ENCODE data around the gene ZNF213.

The ZNF213 gene

GRCh38 chr16:3134338-3135125 is at the start of gene ZNF213:
Gene ZNF213 (plus strand): TSS chr16:3135029. CDS start chr16:3137281, 2,252 bp downstream.
- DNase-seq = peak; percentile 97 to 98

GRCh38 chr16:3085868-3086595 is 48.8 kb upstream of the ZNF213 start:
- no peak for DNase-seq

- DNase-seq = no peak
Measured at GRCh38 chr16:3086596-3087242, 48.1 kb upstream of the ZNF213 start.

GRCh38 chr16:3087243-3088235 is 47.3 kb upstream of the ZNF213 start:
- no peak for DNase-seq

- DNase-seq = peak in 1 of 2 experiments; percentile 22
Measured at GRCh38 chr16:3088450-3088849, 46.4 kb upstream of the ZNF213 start.

- no peak for DNase-seq
Measured at GRCh38 chr16:3088925-3089716, 45.7 kb upstream of the ZNF213 start.

- DNase-seq = no peak
Measured at GRCh38 chr16:3089717-3090592, 44.9 kb upstream of the ZNF213 start.

GRCh38 chr16:3091551-3091950 is 43.3 kb upstream of the ZNF213 start:
- DNase-seq = no peak

GRCh38 chr16:3092501-3092941 is 42.3 kb upstream of the ZNF213 start:
- peak; percentile 55 to 70 for DNase-seq

GRCh38 chr16:3094289-3095027 is 40.4 kb upstream of the ZNF213 start:
- peak in 1 of 2 experiments; percentile 58 for DNase-seq

GRCh38 chr16:3095869-3096268 is 39.0 kb upstream of the ZNF213 start:
- DNase-seq = no peak

- DNase-seq = no peak
Measured at GRCh38 chr16:3096362-3096761, 38.5 kb upstream of the ZNF213 start.

GRCh38 chr16:3097266-3097665 is 37.6 kb upstream of the ZNF213 start:
- no peak for DNase-seq

GRCh38 chr16:3098459-3099394 is 36.1 kb upstream of the ZNF213 start, which contains the start of gene ZSCAN10:
Gene ZSCAN10 (minus strand): TSS chr16:3099294. CDS start chr16:3092937, 6,357 bp downstream.
- DNase-seq = no peak

GRCh38 chr16:3099395-3099731 is 35.5 kb upstream of the ZNF213 start:
- no peak for DNase-seq

GRCh38 chr16:3099732-3100499 is 34.9 kb upstream of the ZNF213 start:
- peak; percentile 75 to 78 for DNase-seq

- peak; percentile 43 to 47 for DNase-seq
Measured at GRCh38 chr16:3101018-3101840, 33.6 kb upstream of the ZNF213 start.
